HEK293 (cell line): Measurements from ENCODE around the gene B3GAT1.

ENCODE experiments used
- CTCF ChIA-PET: fragments of 350-600 bp; formaldehyde crosslinking; extraction: SDS; loops from one replicate; lab custom pipeline; 2021; ENCODE audit warnings: antibody characterized with exemption; lab: Yijun Ruan, JAX
- POLR2A ChIA-PET: fragments of 300-600 bp; formaldehyde crosslinking; extraction: SDS; loops from one replicate; lab custom pipeline; 2020; ENCODE audit warnings: antibody characterized with exemption, inconsistent platforms; lab: Yijun Ruan, JAX
- H3K27ac ChIP-seq: fragments of 200-500 bp; sonication (Bioruptor generic); 2 replicates; pipeline ENCODE4 v1.5.1; 2014; ENCODE audit warnings: low read depth, low read length, control low read depth, inconsistent platforms; ENCODE audit errors: extremely low read depth
- H3K36me3 ChIP-seq, 2 experiments: fragments of 200-500 bp in 1 of 2; sonication (Bioruptor generic) in 1 of 2; 1 replicate in 1 of 2; 2 replicates in 1 of 2; pipeline ENCODE4 v1.5.1; 2014 to 2017; ENCODE audit warnings: inconsistent platforms in 2 of 2, low read length in 2 of 2; ENCODE audit not compliant: control insufficient read depth in 2 of 2, insufficient read depth in 1 of 2
- H3K4me1 ChIP-seq: fragments of 200-500 bp; sonication (Bioruptor generic); 2 replicates; pipeline ENCODE4 v1.5.1; 2014; ENCODE audit warnings: mild to moderate bottlenecking, low read length, inconsistent platforms; ENCODE audit not compliant: control insufficient read depth, insufficient read depth
- H3K4me3 ChIP-seq: 2 replicates; pipeline ENCODE4 v1.5.1; 2011; ENCODE audit warnings: low read depth, mild to moderate bottlenecking, control low read depth, low read length, moderate library complexity
- H3K9me3 ChIP-seq: fragments of 200-500 bp; sonication (Bioruptor generic); 2 replicates; pipeline ENCODE4 v1.5.1; 2014; ENCODE audit warnings: low read depth, low read length, inconsistent platforms; ENCODE audit not compliant: control insufficient read depth, insufficient read depth
- INSM2 ChIP-seq: fragments of 450-650 bp; formaldehyde crosslinking; IDR thresholded peaks from 2 replicates; pipeline ENCODE4 v1.5.1; 2016; ENCODE audit warnings: missing biosample characterization, missing genetic modification characterization
- OSR2 ChIP-seq: fragments of 450-650 bp; formaldehyde crosslinking; IDR thresholded peaks from 2 replicates; pipeline ENCODE4 v1.5.1; 2016; ENCODE audit warnings: missing biosample characterization, missing genetic modification characterization
- PBX3 ChIP-seq: sonication (generic); formaldehyde crosslinking; IDR thresholded peaks from 2 replicates; pipeline ENCODE4 v1.8.1; 2022; ENCODE audit warnings: mild to moderate bottlenecking, moderate library complexity, missing genetic modification reagents
- ZFHX2 ChIP-seq: fragments of 450-650 bp; formaldehyde crosslinking; conservative IDR thresholded peaks from 2 replicates; pipeline ENCODE4 v1.5.1; 2016; ENCODE audit warnings: missing biosample characterization, missing genetic modification characterization
- ZNF114 ChIP-seq: fragments of 450-650 bp; formaldehyde crosslinking; IDR thresholded peaks from 2 replicates; pipeline ENCODE4 v1.5.0; 2017; ENCODE audit warnings: missing biosample characterization, missing genetic modification characterization
- ZNF140 ChIP-seq: fragments of 450-650 bp; formaldehyde crosslinking; IDR thresholded peaks from 2 replicates; pipeline ENCODE4 v1.5.1; 2016; ENCODE audit warnings: missing biosample characterization, missing genetic modification characterization
- ZNF155 ChIP-seq: fragments of 450-650 bp; formaldehyde crosslinking; IDR thresholded peaks from 2 replicates; pipeline ENCODE4 v1.5.1; 2016; ENCODE audit warnings: missing biosample characterization, missing genetic modification characterization
- ZNF37A ChIP-seq: fragments of 450-650 bp; IDR thresholded peaks from 2 replicates; pipeline ENCODE4 v1.5.1; 2018; ENCODE audit warnings: missing biosample characterization, missing genetic modification characterization
- ZNF501 ChIP-seq: fragments of 450-650 bp; formaldehyde crosslinking; IDR thresholded peaks from 2 replicates; pipeline ENCODE4 v1.5.1; 2016; ENCODE audit warnings: missing biosample characterization, missing genetic modification characterization
- ZNF658 ChIP-seq: fragments of 450-650 bp; formaldehyde crosslinking; IDR thresholded peaks from 2 replicates; pipeline ENCODE4; 2016; ENCODE audit warnings: missing biosample characterization, missing genetic modification characterization
- ZNF701 ChIP-seq: fragments of 450-650 bp; formaldehyde crosslinking; IDR thresholded peaks from 2 replicates; pipeline ENCODE4 v1.5.1; 2016; ENCODE audit warnings: missing biosample characterization, missing genetic modification characterization
- ZNF707 ChIP-seq: fragments of 450-650 bp; formaldehyde crosslinking; IDR thresholded peaks from 2 replicates; pipeline ENCODE4 v1.5.1; 2016; ENCODE audit warnings: missing biosample characterization, missing genetic modification characterization
- ZNF792 ChIP-seq: fragments of 450-650 bp; formaldehyde crosslinking; IDR thresholded peaks from 2 replicates; pipeline ENCODE4 v1.5.1; 2016; ENCODE audit warnings: missing biosample characterization, missing genetic modification characterization
- ZNF837 ChIP-seq: fragments of 450-650 bp; formaldehyde crosslinking; IDR thresholded peaks from 2 replicates; pipeline ENCODE4 v1.5.1; 2016; ENCODE audit warnings: missing biosample characterization, missing genetic modification characterization
- TF ChIP-seq, protein P1 (sequence below): fragments of 450-650 bp; formaldehyde crosslinking; IDR thresholded peaks from 2 replicates; pipeline ENCODE4 v1.5.1; 2016; ENCODE audit warnings: missing biosample characterization, missing genetic modification characterization
- TF ChIP-seq, protein P2 (sequence below): fragments of 450-650 bp; formaldehyde crosslinking; IDR thresholded peaks from 2 replicates; pipeline ENCODE4 v1.5.1; 2017; ENCODE audit warnings: missing biosample characterization, missing genetic modification characterization
- TF ChIP-seq, protein P3 (sequence below): fragments of 450-650 bp; formaldehyde crosslinking; IDR thresholded peaks from 2 replicates; pipeline ENCODE4 v1.5.1; 2016; ENCODE audit warnings: missing biosample characterization, missing genetic modification characterization
- TF ChIP-seq, protein P4 (sequence below): fragments of 450-650 bp; formaldehyde crosslinking; IDR thresholded peaks from 2 replicates; pipeline ENCODE4 v1.5.1; 2016; ENCODE audit warnings: missing biosample characterization, missing genetic modification characterization

The B3GAT1 gene

DNA sequence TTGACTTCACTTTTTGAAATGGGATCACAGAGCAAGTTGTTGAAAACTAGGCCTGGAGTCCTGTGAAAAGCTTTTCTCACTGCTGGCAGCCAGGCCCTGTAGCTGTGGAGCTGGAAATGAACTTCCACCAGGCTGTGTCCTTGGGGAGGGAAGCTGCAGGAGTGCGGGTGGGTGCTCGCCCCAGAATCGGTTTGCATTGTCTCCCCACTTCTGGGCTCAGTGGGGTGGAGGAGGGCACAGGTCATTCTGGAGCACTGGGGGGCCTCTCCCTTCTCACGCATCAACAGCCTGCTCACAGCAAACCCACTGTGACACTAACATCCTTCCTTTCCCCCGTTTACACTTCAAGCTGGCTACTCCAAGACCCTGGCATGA lies 65.1 kb downstream of the B3GAT1 start:
- POLR2A ChIA-PET, result no interaction called here
- H3K4me3 ChIP-seq, result no peak overlapping the region
- CTCF ChIA-PET, result no interaction called here
- TF ChIP-seq INSM2 (tag by site-specific recombination), result no peak
- no peak for TF ChIP-seq ZFHX2 (tag by site-specific recombination)
- no peak for TF ChIP-seq PBX3
- no peak for TF ChIP-seq ZNF114 (tag by site-specific recombination)
- TF ChIP-seq ZNF140 (tag by site-specific recombination), result no peak
- TF ChIP-seq OSR2 (tag by site-specific recombination), result no peak
- H3K27ac ChIP-seq, result no peak overlapping the region
- no peaks in the 10 kb centered on the region for H3K4me1 ChIP-seq
- no peaks in the 10 kb centered on the region for H3K9me3 ChIP-seq
- H3K36me3 ChIP-seq, result peaks cover 0 to 16% of the 10 kb centered on the region in 2 experiments; a peak in 2 of 3 replicates

GRCh38 chr11:134346101-134346975 lies 65.7 kb downstream of the B3GAT1 start:
- H3K4me3 ChIP-seq, result no peak overlapping the region
- CTCF ChIA-PET, result interaction anchor here (0.6 kb wide), 1 partner anchor 522 kb away, joined by 3 read pairs; no protein-coding TSS in a partner anchor
- H3K36me3 ChIP-seq, result peaks cover 0 to 16% of the 10 kb centered on the region in 2 experiments; a peak in 2 of 3 replicates
- TF ChIP-seq, protein P1, sequence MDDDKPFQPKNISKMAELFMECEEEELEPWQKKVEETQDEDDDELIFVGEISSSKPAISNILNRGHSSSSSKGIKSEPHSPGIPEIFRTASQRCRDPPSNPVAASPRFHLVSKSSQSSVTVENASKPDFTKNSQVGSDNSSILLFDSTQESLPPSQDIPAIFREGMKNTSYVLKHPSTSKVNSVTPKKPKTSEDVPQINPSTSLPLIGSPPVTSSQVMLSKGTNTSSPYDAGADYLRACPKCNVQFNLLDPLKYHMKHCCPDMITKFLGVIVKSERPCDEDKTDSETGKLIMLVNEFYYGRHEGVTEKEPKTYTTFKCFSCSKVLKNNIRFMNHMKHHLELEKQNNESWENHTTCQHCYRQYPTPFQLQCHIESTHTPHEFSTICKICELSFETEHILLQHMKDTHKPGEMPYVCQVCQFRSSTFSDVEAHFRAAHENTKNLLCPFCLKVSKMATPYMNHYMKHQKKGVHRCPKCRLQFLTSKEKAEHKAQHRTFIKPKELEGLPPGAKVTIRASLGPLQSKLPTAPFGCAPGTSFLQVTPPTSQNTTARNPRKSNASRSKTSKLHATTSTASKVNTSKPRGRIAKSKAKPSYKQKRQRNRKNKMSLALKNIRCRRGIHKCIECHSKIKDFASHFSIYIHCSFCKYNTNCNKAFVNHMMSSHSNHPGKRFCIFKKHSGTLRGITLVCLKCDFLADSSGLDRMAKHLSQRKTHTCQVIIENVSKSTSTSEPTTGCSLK, result no peak
- TF ChIP-seq ZNF658 (no peak), ZNF792 (tag by site-specific recombination) (no peak), ZNF37A (tag by site-specific recombination) (no peak), ZNF707 (tag by site-specific recombination) (no peak), ZNF155 (tag by site-specific recombination) (no peak), ZNF837 (tag by site-specific recombination) (no peak), ZNF701 (no peak), ZNF501 (tag by site-specific recombination) (no peak)
- TF ChIP-seq, protein P2, sequence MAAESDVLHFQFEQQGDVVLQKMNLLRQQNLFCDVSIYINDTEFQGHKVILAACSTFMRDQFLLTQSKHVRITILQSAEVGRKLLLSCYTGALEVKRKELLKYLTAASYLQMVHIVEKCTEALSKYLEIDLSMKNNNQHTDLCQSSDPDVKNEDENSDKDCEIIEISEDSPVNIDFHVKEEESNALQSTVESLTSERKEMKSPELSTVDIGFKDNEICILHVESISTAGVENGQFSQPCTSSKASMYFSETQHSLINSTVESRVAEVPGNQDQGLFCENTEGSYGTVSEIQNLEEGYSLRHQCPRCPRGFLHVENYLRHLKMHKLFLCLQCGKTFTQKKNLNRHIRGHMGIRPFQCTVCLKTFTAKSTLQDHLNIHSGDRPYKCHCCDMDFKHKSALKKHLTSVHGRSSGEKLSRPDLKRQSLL (tag by site-specific recombination), result no peak
- TF ChIP-seq, protein P3, sequence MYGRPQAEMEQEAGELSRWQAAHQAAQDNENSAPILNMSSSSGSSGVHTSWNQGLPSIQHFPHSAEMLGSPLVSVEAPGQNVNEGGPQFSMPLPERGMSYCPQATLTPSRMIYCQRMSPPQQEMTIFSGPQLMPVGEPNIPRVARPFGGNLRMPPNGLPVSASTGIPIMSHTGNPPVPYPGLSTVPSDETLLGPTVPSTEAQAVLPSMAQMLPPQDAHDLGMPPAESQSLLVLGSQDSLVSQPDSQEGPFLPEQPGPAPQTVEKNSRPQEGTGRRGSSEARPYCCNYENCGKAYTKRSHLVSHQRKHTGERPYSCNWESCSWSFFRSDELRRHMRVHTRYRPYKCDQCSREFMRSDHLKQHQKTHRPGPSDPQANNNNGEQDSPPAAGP (tag by site-specific recombination), result no peak
- TF ChIP-seq, protein P4, sequence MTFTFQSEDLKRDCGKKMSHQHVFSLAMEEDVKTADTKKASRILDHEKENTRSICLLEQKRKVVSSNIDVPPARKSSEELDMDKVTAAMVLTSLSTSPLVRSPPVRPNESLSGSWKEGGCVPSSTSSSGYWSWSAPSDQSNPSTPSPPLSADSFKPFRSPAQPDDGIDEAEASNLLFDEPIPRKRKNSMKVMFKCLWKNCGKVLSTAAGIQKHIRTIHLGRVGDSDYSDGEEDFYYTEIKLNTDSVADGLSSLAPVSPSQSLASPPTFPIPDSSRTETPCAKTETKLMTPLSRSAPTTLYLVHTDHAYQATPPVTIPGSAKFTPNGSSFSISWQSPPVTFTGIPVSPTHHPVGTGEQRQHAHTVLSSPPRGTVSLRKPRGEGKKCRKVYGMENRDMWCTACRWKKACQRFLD (tag by site-specific recombination), result no peak
- H3K4me1 ChIP-seq, result no peaks in the 10 kb centered on the region
- H3K27ac ChIP-seq, result no peak overlapping the region
- POLR2A ChIA-PET, result no interaction called here
- no peaks in the 10 kb centered on the region for H3K9me3 ChIP-seq
